Right atrium auricular region (tissue), 2 donors: Measurements from ENCODE around the gene PCDHB9. TPM values are rescaled to one million over a fixed set of nuclear protein-coding genes. Genes with fewer than 3 reads are reported as not detected.

Experiments used
- DNase-seq: peaks from one replicate; pipeline ENCODE4 v3.0.0-alpha.2; 2019; ENCODE audit warnings: low spot score
- H3K27ac ChIP-seq, 2 donors: fragments of 200-600 bp; sonication (generic); 1 replicate in 1 of 2; 2 replicates in 1 of 2; pipeline ENCODE4 v1.5.1; 2016 to 2019
- H3K27me3 ChIP-seq, 2 donors: fragments of 200-600 bp; sonication (generic); one replicate each; pipeline versions ENCODE4 v1.5.1 to v1.6.0; 2017 to 2019
- H3K36me3 ChIP-seq: fragments of 200-600 bp; sonication (generic); one replicate; pipeline ENCODE4 v1.5.1; 2016
- H3K4me1 ChIP-seq, 2 donors: fragments of 200-600 bp; sonication (generic); one replicate each; pipeline versions ENCODE4 v1.5.1 to v1.6.0; 2017 to 2019
- H3K4me3 ChIP-seq, 2 donors: fragments of 200-600 bp; sonication (generic); 1 replicate in 1 of 2; 2 replicates in 1 of 2; pipeline ENCODE4 v1.5.1; 2017 to 2019; ENCODE audit warnings: mild to moderate bottlenecking in 1 of 2, moderate library complexity in 1 of 2
- H3K9me3 ChIP-seq, 2 donors: fragments of 200-600 bp; sonication (generic); one replicate each; pipeline ENCODE4 v1.5.1; 2019
- CTCF ChIP-seq, 2 donors: fragments of 200-600 bp; sonication (generic); IDR thresholded peaks; one replicate each; pipeline ENCODE4 v1.5.1; 2019; ENCODE audit warnings: antibody characterized with exemption in 2 of 2
- total RNA-seq, 2 donors: library from RNA; depleted of rRNA; stranded (reverse); fragments of >200 nt; gene quantifications; one replicate each; pipeline ENCODE4 v1.1.0, GENCODE V29; 2016

PCDHB9 gene
- total RNA-seq, 2 donors from 2014 or later: 1.7 to 2.5 TPM

GRCh38 chr5:141236516-141237313, 49.8 kb downstream of the PCDHB9 start:
- DNase-seq: no peak
- no peaks in the 10 kb centered on the region for H3K36me3 ChIP-seq
- no peak overlapping the region for H3K27ac ChIP-seq
- no peak for TF ChIP-seq CTCF (IDR thresholded peaks at IDR 0.05)
- peaks cover 14 to 100% of the 10 kb centered on the region in 2 donors for H3K9me3 ChIP-seq
- no peaks in the 10 kb centered on the region for H3K27me3 ChIP-seq
- no peaks in the 10 kb centered on the region for H3K4me1 ChIP-seq
- H3K4me3 ChIP-seq: no peak overlapping the region

Other genes with a start within 250 kb of the PCDHB9 start
- gene PCDHAC2, start 220.7 kb upstream of the PCDHB9 start, total RNA-seq: 1 to 10 TPM; 3.7 to 4.1 TPM
- not detected for gene PCDHB1, start 135.8 kb upstream of the PCDHB9 start, total RNA-seq
- gene PCDHB2, start 92.5 kb upstream of the PCDHB9 start, total RNA-seq: 1 to 10 TPM; 1.8 to 2.2 TPM
- under 1 TPM; 0.63 to 0.83 TPM for gene PCDHB3, start 86.7 kb upstream of the PCDHB9 start, total RNA-seq
- 1 to 10 TPM; 1.6 to 2.6 TPM for gene PCDHB4, start 65.3 kb upstream of the PCDHB9 start, total RNA-seq
- gene PCDHB5, start 52.0 kb upstream of the PCDHB9 start, total RNA-seq: 1 to 10 TPM; 3.8 to 4.3 TPM
- under 1 TPM; 0.12 to 0.33 TPM for gene PCDHB6, start 37.1 kb upstream of the PCDHB9 start, total RNA-seq
- 1 to 10 TPM; 1.0 to 1.4 TPM for gene PCDHB7, start 14.5 kb upstream of the PCDHB9 start, total RNA-seq
- 1 to 10 TPM in 1 of 2 donors, under 1 TPM in 1; 0.90 to 1.7 TPM for gene PCDHB8, start 9.4 kb upstream of the PCDHB9 start, total RNA-seq
- 1 to 10 TPM; 5.3 TPM for gene PCDHB16, start 4.8 kb upstream of the PCDHB9 start, total RNA-seq
- gene PCDHB10, start 5.2 kb downstream of the PCDHB9 start, total RNA-seq: 1 to 10 TPM; 2.0 to 2.5 TPM
- gene PCDHB11, start 12.5 kb downstream of the PCDHB9 start, total RNA-seq: 1 to 10 TPM; 1.8 to 2.4 TPM
- gene PCDHB12, start 21.6 kb downstream of the PCDHB9 start, total RNA-seq: 1 to 10 TPM; 1.8 to 2.3 TPM
- gene PCDHB13, start 26.8 kb downstream of the PCDHB9 start, total RNA-seq: 1 to 10 TPM; 4.2 to 5.0 TPM
- 1 to 10 TPM; 4.3 to 5.1 TPM for gene PCDHB14, start 36.2 kb downstream of the PCDHB9 start, total RNA-seq
- 1 to 10 TPM; 3.2 to 5.3 TPM for gene PCDHB15, start 58.2 kb downstream of the PCDHB9 start, total RNA-seq
- gene SLC25A2, start 116.9 kb downstream of the PCDHB9 start, total RNA-seq: not detected
- gene TAF7, start 133.6 kb downstream of the PCDHB9 start, total RNA-seq: 10 to 100 TPM; 73.9 to 82.6 TPM
- 1 to 10 TPM; 1.4 to 2.0 TPM for gene PCDHGA1, start 143.4 kb downstream of the PCDHB9 start, total RNA-seq
- gene PCDHGA2, start 151.6 kb downstream of the PCDHB9 start, total RNA-seq: 1 to 10 TPM; 7.5 to 7.7 TPM
- gene PCDHGA3, start 156.7 kb downstream of the PCDHB9 start, total RNA-seq: 1 to 10 TPM; 7.0 to 8.9 TPM
- gene PCDHGB1, start 162.9 kb downstream of the PCDHB9 start, total RNA-seq: 1 to 10 TPM; 2.4 to 3.3 TPM
- 1 to 10 TPM; 4.4 to 5.7 TPM for gene PCDHGA4, start 167.9 kb downstream of the PCDHB9 start, total RNA-seq
- gene PCDHGB2, start 172.8 kb downstream of the PCDHB9 start, total RNA-seq: 1 to 10 TPM; 5.2 to 6.7 TPM
- 1 to 10 TPM; 4.0 to 5.0 TPM for gene PCDHGA5, start 177.0 kb downstream of the PCDHB9 start, total RNA-seq
- 1 to 10 TPM; 5.4 to 7.2 TPM for gene PCDHGB3, start 183.1 kb downstream of the PCDHB9 start, total RNA-seq
- 1 to 10 TPM; 4.7 to 5.3 TPM for gene PCDHGA6, start 186.7 kb downstream of the PCDHB9 start, total RNA-seq
- 1 to 10 TPM; 4.9 to 6.1 TPM for gene PCDHGA7, start 195.6 kb downstream of the PCDHB9 start, total RNA-seq
- gene PCDHGB4, start 200.5 kb downstream of the PCDHB9 start, total RNA-seq: 1 to 10 TPM; 6.3 to 6.4 TPM
- 1 to 10 TPM; 5.0 to 5.7 TPM for gene PCDHGA8, start 205.5 kb downstream of the PCDHB9 start, total RNA-seq
- 1 to 10 TPM; 9.7 TPM for gene PCDHGB5, start 210.8 kb downstream of the PCDHB9 start, total RNA-seq
- gene PCDHGA9, start 215.6 kb downstream of the PCDHB9 start, total RNA-seq: 1 to 10 TPM; 3.7 to 5.2 TPM
- gene PCDHGB6, start 220.9 kb downstream of the PCDHB9 start, total RNA-seq: 1 to 10 TPM; 5.0 to 7.1 TPM
- 1 to 10 TPM; 3.1 to 4.8 TPM for gene PCDHGA10, start 225.8 kb downstream of the PCDHB9 start, total RNA-seq
- gene PCDHGB7, start 230.5 kb downstream of the PCDHB9 start, total RNA-seq: 10 to 100 TPM in 1 of 2 donors, 1 to 10 TPM in 1; 6.0 to 10.5 TPM
- gene PCDHGA11, start 233.9 kb downstream of the PCDHB9 start, total RNA-seq: 1 to 10 TPM; 3.0 to 4.5 TPM
- 1 to 10 TPM; 6.2 to 7.7 TPM for gene PCDHGA12, start 243.3 kb downstream of the PCDHB9 start, total RNA-seq